ENCODE measurements around the gene MEF2D.

DNA sequence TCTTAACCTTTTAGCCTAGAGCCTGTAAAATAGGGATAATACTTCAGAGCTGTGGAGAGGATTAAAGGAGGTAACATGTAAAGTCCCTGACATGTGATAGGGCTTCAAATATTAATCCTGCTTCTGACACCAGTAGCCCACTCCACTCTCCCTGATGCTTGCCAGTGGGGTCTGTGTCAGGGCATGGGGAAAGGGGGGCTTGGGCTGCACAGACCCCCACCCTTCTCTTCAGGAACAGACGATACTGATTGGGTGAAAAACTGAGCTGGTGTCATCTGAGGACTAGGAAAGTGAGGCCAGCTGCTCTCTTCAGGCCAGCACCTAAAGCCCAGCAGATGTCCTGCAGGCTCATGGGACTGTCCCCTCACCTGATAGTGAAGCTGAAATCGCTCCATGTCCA lies 27.0 kb upstream of the MEF2D start:
- TF ChIP-seq EP300 (IDR thresholded peaks at IDR 0.05; ENCODE audit: borderline replicate concordance), result no peak
- TF ChIP-seq, protein P1, sequence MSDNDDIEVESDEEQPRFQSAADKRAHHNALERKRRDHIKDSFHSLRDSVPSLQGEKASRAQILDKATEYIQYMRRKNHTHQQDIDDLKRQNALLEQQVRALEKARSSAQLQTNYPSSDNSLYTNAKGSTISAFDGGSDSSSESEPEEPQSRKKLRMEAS (IDR thresholded peaks at IDR 0.05), result no peak
- no peak for TF ChIP-seq FOXM1 (IDR thresholded peaks at IDR 0.05; ENCODE audit: borderline replicate concordance, low read depth)
- no peak for TF ChIP-seq EGR1 (IDR thresholded peaks at IDR 0.05)
- no peak for TF ChIP-seq CEBPB (IDR thresholded peaks at IDR 0.05)
- TF ChIP-seq TAF1 (IDR thresholded peaks at IDR 0.05; ENCODE audit: low read depth), result no peak
- TF ChIP-seq RAD21 (IDR thresholded peaks at IDR 0.05; ENCODE audit: low read depth), result no peak
- TF ChIP-seq YY1 (IDR thresholded peaks at IDR 0.05; ENCODE audit: low read depth), result no peak
- TF ChIP-seq, protein P2, sequence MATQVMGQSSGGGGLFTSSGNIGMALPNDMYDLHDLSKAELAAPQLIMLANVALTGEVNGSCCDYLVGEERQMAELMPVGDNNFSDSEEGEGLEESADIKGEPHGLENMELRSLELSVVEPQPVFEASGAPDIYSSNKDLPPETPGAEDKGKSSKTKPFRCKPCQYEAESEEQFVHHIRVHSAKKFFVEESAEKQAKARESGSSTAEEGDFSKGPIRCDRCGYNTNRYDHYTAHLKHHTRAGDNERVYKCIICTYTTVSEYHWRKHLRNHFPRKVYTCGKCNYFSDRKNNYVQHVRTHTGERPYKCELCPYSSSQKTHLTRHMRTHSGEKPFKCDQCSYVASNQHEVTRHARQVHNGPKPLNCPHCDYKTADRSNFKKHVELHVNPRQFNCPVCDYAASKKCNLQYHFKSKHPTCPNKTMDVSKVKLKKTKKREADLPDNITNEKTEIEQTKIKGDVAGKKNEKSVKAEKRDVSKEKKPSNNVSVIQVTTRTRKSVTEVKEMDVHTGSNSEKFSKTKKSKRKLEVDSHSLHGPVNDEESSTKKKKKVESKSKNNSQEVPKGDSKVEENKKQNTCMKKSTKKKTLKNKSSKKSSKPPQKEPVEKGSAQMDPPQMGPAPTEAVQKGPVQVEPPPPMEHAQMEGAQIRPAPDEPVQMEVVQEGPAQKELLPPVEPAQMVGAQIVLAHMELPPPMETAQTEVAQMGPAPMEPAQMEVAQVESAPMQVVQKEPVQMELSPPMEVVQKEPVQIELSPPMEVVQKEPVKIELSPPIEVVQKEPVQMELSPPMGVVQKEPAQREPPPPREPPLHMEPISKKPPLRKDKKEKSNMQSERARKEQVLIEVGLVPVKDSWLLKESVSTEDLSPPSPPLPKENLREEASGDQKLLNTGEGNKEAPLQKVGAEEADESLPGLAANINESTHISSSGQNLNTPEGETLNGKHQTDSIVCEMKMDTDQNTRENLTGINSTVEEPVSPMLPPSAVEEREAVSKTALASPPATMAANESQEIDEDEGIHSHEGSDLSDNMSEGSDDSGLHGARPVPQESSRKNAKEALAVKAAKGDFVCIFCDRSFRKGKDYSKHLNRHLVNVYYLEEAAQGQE (IDR thresholded peaks at IDR 0.05; ENCODE audit: low read depth), result no peak
- TF ChIP-seq CREB1 (IDR thresholded peaks at IDR 0.05; ENCODE audit: low read depth), result no peak
- TF ChIP-seq TCF12 (IDR thresholded peaks at IDR 0.05; ENCODE audit: low read depth), result no peak
